Measurements from ENCODE around the gene HMG20A. TPM values are rescaled to one million over a fixed set of nuclear protein-coding genes. Genes with fewer than 3 reads are reported as not detected.
A peak's percentile ranks its signal among the peaks of the same experiment; 100 is the strongest.

The HMG20A gene
- total RNA-seq, 3 donors from 2014 or later (not counting 1 experiment from before 2014, with no cell fraction given): 48.4 to 71.0 (median 53.9) TPM

- no peak for TF ChIP-seq CTCF (IDR thresholded peaks at IDR 0.05)
- Histone ChIP-seq H3K4me3 (ENCODE audit: low read length) (no peak overlapping the region), H3K27me3 (ENCODE audit: control insufficient read depth, insufficient read depth, low read length) (no peaks in the 10 kb centered on the region), H3K27ac (ENCODE audit: low read length) (no peak overlapping the region), H3K9me3 (ENCODE audit: control insufficient read depth, insufficient read depth, low read length) (no peaks in the 10 kb centered on the region), H3K36me3 (ENCODE audit: control insufficient read depth, insufficient read depth, low read length) (no peaks in the 10 kb centered on the region), H3K4me1 (ENCODE audit: control insufficient read depth, insufficient read depth, low read length) (no peaks in the 10 kb centered on the region)
- WGBS (ENCODE audit: insufficient coverage): 88% methylated on average over 3 of the region's 3 CpGs
- DNase-seq: no peak
- Mint-ChIP-seq H3K9me3 (no peaks in the 10 kb centered on the region), H3K36me3 (no peaks in the 10 kb centered on the region), H3K27me3 (ENCODE audit: low read depth in 2 of 2) (no peaks in the 10 kb centered on the region), H3K4me3 (no peak overlapping the region), H3K4me1 (no peaks in the 10 kb centered on the region), H3K27ac (no peak overlapping the region)
- no peak for ATAC-seq
- intact Hi-C loops (cut with micrococcal nuclease): no loop called here
Measured at GRCh38 chr15:77519540-77519939, 98.9 kb downstream of the HMG20A start.

GRCh38 chr15:77521206-77521605, 100.5 kb downstream of the HMG20A start:
- 92% methylated on average over 3 of the region's 6 CpGs for WGBS (ENCODE audit: insufficient coverage)
- Histone ChIP-seq H3K4me3 (ENCODE audit: low read length) (no peak overlapping the region), H3K9me3 (ENCODE audit: control insufficient read depth, insufficient read depth, low read length) (no peaks in the 10 kb centered on the region), H3K27me3 (ENCODE audit: control insufficient read depth, insufficient read depth, low read length) (no peaks in the 10 kb centered on the region), H3K4me1 (ENCODE audit: control insufficient read depth, insufficient read depth, low read length) (no peaks in the 10 kb centered on the region), H3K27ac (ENCODE audit: low read length) (no peak overlapping the region), H3K36me3 (ENCODE audit: control insufficient read depth, insufficient read depth, low read length) (no peaks in the 10 kb centered on the region)
- no peaks in the 10 kb centered on the region for H3K27me3 Mint-ChIP-seq (ENCODE audit: low read depth in 2 of 2)
- intact Hi-C loops (cut with micrococcal nuclease): no loop called here
- H3K27ac Mint-ChIP-seq: no peak overlapping the region
- no peaks in the 10 kb centered on the region for H3K4me1 Mint-ChIP-seq
- ATAC-seq (no peak), DNase-seq (no peak)
- H3K9me3 Mint-ChIP-seq: no peaks in the 10 kb centered on the region
- H3K36me3 Mint-ChIP-seq: no peaks in the 10 kb centered on the region
- TF ChIP-seq CTCF (IDR thresholded peaks at IDR 0.05): no peak
- H3K4me3 Mint-ChIP-seq: no peak overlapping the region

DNA sequence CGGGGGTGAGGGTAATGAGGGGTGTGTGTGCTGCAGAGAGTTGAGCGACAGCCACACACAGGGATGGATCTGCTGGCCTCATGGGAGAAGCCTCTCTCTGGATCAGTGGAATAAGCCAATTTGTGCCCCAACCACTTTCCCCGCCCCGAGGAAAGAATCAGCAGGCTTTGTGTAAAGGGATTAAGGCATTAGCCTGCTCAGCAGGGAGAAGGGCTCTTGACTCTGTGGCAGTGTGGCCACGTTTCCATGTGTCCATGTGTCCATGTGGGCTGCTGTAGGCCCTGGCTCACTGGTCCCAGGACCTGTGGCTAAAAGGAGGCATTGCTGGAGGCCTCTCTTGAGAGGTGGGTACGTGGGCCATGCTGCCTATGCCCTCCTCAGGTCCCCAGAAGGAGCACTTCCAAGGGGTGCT, 104.7 kb downstream of the HMG20A start:
- H3K4me3 Mint-ChIP-seq: no peak overlapping the region
- WGBS (ENCODE audit: insufficient coverage): 80% methylated on average over 6 of the region's 6 CpGs
- TF ChIP-seq CTCF (IDR thresholded peaks at IDR 0.05): no peak
- no peaks in the 10 kb centered on the region for H3K36me3 Mint-ChIP-seq
- H3K27ac ChIP-seq (ENCODE audit: low read length): no peak overlapping the region
- ATAC-seq (no peak), DNase-seq (no peak)
- no peaks in the 10 kb centered on the region for H3K9me3 ChIP-seq (ENCODE audit: control insufficient read depth, insufficient read depth, low read length)
- H3K4me1 ChIP-seq (ENCODE audit: control insufficient read depth, insufficient read depth, low read length): no peaks in the 10 kb centered on the region
- H3K36me3 ChIP-seq (ENCODE audit: control insufficient read depth, insufficient read depth, low read length): no peaks in the 10 kb centered on the region
- H3K27ac Mint-ChIP-seq: no peak overlapping the region
- no peaks in the 10 kb centered on the region for H3K27me3 ChIP-seq (ENCODE audit: control insufficient read depth, insufficient read depth, low read length)
- no peaks in the 10 kb centered on the region for H3K9me3 Mint-ChIP-seq
- no peaks in the 10 kb centered on the region for H3K4me1 Mint-ChIP-seq
- H3K27me3 Mint-ChIP-seq (ENCODE audit: low read depth in 2 of 2): no peaks in the 10 kb centered on the region
- no peak overlapping the region for H3K4me3 ChIP-seq (ENCODE audit: low read length)
- intact Hi-C loops (cut with micrococcal nuclease): no loop called here

- Histone ChIP-seq H3K9me3 (ENCODE audit: control insufficient read depth, insufficient read depth, low read length) (no peaks in the 10 kb centered on the region), H3K4me1 (ENCODE audit: control insufficient read depth, insufficient read depth, low read length) (no peaks in the 10 kb centered on the region), H3K36me3 (ENCODE audit: control insufficient read depth, insufficient read depth, low read length) (no peaks in the 10 kb centered on the region), H3K27me3 (ENCODE audit: control insufficient read depth, insufficient read depth, low read length) (no peaks in the 10 kb centered on the region), H3K4me3 (ENCODE audit: low read length) (no peak overlapping the region), H3K27ac (ENCODE audit: low read length) (no peak overlapping the region)
- Mint-ChIP-seq H3K36me3 (no peaks in the 10 kb centered on the region), H3K27ac (no peak overlapping the region), H3K4me1 (no peaks in the 10 kb centered on the region), H3K27me3 (ENCODE audit: low read depth in 2 of 2) (peaks cover 0 to under 1% of the 10 kb centered on the region in 2 donors), H3K9me3 (no peaks in the 10 kb centered on the region), H3K4me3 (no peak overlapping the region)
- TF ChIP-seq CTCF (IDR thresholded peaks at IDR 0.05): no peak
- ATAC-seq (peak in 1 of 3 donors; percentile 27), DNase-seq (no peak)
- intact Hi-C loops (cut with micrococcal nuclease): no loop called here
- 94% methylated on average over 11 of the region's 11 CpGs for WGBS (ENCODE audit: insufficient coverage)
Measured at GRCh38 chr15:77525907-77526594, 105.4 kb downstream of the HMG20A start.

Data from natural killer cell (primary cell).